Measurements from ENCODE around the gene DLEU7. TPM values are rescaled to one million over a fixed set of nuclear protein-coding genes. Genes with fewer than 3 reads are reported as not detected.

DLEU7 gene
- total RNA-seq = under 1 TPM; 0.10 to 0.15 TPM
- long read RNA-seq, partial matches to known transcripts = 0 of 1 reads
- long read RNA-seq, other reads (novel, unspliced or antisense) = 1 of 1 reads

- intact Hi-C loops (cut with DNase I) = no loop called here
- ATAC-seq (peak; percentile 35 to 68), DNase-seq (peak; percentile 22)
Measured at GRCh38 chr13:50843257-50844083, at the start of gene DLEU7. DLEU7 (minus strand) TSS chr13:50843692; CDS start chr13:50843646, 46 bp downstream.

DNA sequence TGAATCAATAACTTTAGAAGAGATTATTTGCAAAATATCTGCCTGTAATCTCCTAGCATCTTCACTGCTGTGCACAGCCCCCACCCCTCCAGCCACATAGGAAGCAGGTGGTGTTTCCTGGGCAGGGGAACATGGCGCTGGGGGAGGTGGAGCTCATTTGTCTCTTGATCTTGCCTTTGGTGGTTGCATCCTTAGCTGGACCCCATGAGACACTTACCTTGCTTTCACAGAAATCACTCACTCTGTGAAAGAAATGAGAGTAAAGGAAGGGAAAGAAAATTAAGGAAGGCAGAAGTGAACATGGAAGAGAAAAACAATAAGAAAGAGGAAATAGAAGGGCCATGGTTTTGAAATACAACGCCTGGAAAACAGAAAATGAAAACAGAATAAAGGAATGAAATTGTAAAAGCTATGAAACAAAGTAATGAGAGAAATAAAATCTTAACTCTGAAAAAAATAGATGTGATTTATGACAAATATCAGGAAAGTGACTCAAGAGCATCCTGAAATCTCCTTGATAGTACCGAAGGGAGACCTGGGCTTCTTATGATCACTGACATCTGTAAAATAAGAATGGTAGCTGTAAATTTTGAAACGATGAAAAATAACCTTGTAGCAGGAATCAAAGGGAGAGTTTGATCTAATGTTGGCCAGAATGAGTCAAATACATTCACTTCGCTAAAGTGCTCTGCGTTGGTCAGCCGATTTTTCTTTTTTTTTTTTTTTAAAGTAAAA, 48.9 kb upstream of the DLEU7 start:
- ATAC-seq (no peak), DNase-seq (no peak)
- intact Hi-C loops (cut with DNase I) = no loop called here

- ATAC-seq = no peak
Measured at GRCh38 chr13:50891206-50891605, 47.7 kb upstream of the DLEU7 start.

GRCh38 chr13:50889317-50889716, 45.8 kb upstream of the DLEU7 start:
- intact Hi-C loops (cut with DNase I) = no loop called here
- no peak for ATAC-seq
- no peak for DNase-seq

More at GRCh38 chr13:50891206-50891605, 47.7 kb upstream of the DLEU7 start:
- intact Hi-C loops (cut with DNase I) = no loop called here
- no peak for DNase-seq

GRCh38 chr13:50888362-50888761, 44.9 kb upstream of the DLEU7 start:
- DNase-seq (no peak), ATAC-seq (no peak)
- intact Hi-C loops (cut with DNase I) = no loop called here

GRCh38 chr13:50887151-50887550, 43.7 kb upstream of the DLEU7 start:
- intact Hi-C loops (cut with DNase I) = no loop called here
- no peak for DNase-seq

GRCh38 chr13:50884265-50884664, 40.8 kb upstream of the DLEU7 start:
- intact Hi-C loops (cut with DNase I) = no loop called here
- no peak for DNase-seq

More at GRCh38 chr13:50887151-50887550, 43.7 kb upstream of the DLEU7 start:
- ATAC-seq = no peak

DNA sequence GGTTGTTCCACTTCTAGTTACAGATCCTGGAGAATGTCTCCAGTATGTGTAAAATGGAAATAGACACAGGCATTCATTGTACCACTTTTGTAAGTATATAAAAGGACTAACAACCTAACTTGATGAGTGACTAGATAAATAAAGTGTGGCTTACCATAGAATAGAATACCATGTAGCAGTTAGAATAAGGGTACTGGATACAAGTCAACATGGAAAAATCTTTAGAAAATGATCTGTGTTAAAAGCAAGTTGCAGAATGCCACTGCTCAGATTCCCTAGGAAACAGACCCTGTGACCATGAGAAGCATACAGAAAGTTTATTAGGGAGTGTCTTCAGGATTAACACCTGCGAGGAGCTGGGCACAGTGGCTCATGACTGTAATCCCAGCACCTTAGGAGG, 40.2 kb upstream of the DLEU7 start:
- intact Hi-C loops (cut with DNase I) = no loop called here
- ATAC-seq (no peak), DNase-seq (no peak)

More at GRCh38 chr13:50884265-50884664, 40.8 kb upstream of the DLEU7 start:
- ATAC-seq = no peak

- ATAC-seq (no peak), DNase-seq (no peak)
- intact Hi-C loops (cut with DNase I) = no loop called here
Measured at GRCh38 chr13:50882816-50883435, 39.4 kb upstream of the DLEU7 start.

GRCh38 chr13:50873991-50874390, 30.5 kb upstream of the DLEU7 start:
- ATAC-seq (no peak), DNase-seq (no peak)
- intact Hi-C loops (cut with DNase I) = no loop called here

DNA sequence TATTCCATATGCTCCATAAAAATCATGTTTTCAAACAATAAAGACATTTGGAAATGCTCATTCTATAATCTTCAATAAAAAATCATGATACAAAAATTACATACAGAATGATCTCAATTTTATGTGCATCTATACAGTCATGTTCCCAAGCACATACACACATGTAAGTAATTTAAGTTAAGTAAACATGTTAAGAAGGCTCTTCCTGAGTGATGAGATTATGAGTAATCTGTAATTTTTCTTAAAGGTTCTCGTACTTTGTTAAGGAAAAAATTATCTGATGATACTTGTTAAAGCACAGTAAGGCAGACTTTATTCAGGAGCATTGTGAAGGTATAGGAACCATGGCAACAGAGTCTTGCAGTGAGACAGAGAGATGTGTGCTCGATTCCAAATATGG, 30.0 kb upstream of the DLEU7 start:
- DNase-seq (no peak), ATAC-seq (no peak)
- intact Hi-C loops (cut with DNase I) = no loop called here

DNA sequence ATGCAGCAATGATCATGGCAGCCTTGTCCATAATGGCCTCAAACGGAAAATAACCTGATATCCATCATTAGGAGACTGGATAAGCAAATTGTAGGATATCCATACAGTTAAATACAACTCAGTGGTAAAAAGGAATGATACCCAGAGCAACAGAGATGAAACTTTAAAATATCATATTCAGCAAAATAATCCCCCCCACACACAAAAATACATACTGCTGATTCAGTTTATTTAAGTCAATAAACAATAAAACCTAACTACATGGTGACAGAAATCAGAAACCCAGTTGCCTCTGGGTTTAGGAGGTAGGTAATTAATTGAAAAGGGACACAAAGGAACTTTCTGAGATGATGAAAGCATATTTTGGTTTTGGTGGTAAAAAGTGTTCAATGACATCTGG, 27.9 kb upstream of the DLEU7 start:
- intact Hi-C loops (cut with DNase I) = no loop called here
- DNase-seq (no peak), ATAC-seq (no peak)

DNA sequence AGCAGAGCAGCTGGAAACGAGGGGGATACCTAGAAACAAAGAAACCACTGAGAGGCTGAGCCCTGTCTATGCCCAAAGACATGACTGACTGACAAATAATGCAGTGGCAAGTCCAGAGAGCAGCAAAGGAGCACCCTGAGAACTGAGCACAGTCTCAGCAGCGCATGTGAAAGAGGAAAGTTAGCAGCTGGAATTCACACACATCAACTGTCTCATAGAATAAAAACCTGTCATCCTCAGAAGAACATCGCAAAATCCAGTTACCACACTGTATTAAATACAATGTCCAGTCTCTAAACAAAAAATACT, 24.1 kb upstream of the DLEU7 start:
- intact Hi-C loops (cut with DNase I) = no loop called here
- ATAC-seq = no peak
- DNase-seq = no peak

DNA sequence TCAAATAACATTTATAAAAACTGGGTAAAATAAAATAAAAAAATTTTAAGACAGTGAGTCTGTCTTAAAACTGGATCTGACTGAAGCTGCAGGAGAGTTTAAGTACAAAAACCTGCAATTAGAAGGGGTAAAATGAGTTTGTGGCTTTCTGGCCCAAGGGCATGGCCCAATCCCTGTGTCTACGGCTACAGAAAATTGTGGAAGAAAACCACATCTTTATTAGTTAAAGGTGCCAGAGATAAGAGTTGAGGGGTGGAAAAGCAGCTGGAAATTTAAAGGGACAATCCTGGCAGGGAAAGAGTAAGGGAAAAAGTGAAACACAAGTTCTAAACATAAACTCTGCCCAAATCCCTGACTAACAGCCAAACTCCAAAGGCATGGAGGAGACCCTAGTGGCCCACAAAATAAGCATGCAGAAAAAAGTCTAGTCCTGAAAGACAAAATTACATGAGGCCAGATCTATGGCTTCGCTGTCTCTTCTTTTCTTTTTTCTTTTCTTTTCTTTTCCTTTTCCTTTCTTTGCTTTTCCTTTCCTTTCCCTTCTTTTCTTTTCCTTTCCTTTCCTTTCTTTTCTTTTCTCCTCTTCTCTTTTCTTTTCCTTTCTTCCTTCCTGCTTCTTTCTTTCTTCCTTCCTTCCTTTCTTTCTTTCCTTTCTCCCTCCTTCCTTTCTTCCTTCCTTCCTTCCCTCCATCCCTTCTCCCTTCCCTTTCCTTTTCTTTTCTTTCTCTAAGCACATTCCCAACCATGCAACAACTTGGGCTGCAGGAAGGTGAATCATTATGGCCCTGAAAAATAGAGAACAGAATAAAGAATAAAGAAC, 23.5 kb upstream of the DLEU7 start:
- DNase-seq (no peak), ATAC-seq (no peak)
- intact Hi-C loops (cut with DNase I) = no loop called here

DNA sequence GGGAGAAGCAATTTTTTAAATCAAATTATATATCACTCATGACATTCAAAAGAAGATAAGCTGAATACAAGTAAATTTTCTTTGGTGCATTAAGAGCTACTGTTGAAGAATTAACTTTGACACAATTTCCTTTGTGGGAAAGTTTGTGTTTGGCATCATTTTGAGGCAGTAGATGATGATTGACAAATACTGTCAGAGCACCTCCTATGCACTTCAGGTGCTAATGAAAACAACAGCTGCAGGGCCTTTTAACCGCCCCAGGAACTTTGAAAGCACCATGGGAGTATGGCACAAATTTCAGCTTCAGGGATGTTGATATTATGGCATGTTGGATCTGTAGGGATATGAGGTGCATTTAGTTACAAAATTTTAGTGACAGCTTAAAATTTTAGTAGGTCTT, 21.0 kb upstream of the DLEU7 start:
- intact Hi-C loops (cut with DNase I) = no loop called here
- no peak for DNase-seq
- ATAC-seq = no peak

DNA sequence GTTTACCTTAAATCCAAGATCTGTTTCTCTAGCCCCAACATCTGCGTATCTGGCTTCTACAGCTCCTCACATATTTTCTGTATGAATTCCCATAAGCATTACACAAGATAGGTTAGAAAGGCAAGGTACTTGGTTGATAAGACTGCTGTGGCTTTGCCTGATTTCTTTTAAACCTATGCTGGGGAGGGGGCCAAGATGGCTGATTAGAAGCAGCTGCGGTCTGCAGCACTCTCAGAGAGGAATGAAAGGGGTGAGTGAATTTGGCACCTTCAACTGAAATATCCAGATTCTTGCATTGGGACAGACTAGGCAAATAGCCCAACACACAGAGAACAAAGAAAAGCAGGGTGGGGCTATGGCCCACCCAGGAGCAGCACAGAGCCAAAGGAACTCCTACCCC, 12.2 kb upstream of the DLEU7 start:
- intact Hi-C loops (cut with DNase I) = no loop called here
- no peak for ATAC-seq
- DNase-seq = no peak

GRCh38 chr13:50850445-50850844, 7.0 kb upstream of the DLEU7 start:
- ATAC-seq = no peak

GRCh38 chr13:50847501-50847900, 4.0 kb upstream of the DLEU7 start:
- no peak for ATAC-seq
- intact Hi-C loops (cut with DNase I) = no loop called here
- no peak for DNase-seq

More at GRCh38 chr13:50850445-50850844, 7.0 kb upstream of the DLEU7 start:
- no peak for DNase-seq
- intact Hi-C loops (cut with DNase I) = no loop called here

- intact Hi-C loops (cut with DNase I) = no loop called here
- no peak for ATAC-seq
Measured at GRCh38 chr13:50846861-50847475, 3.5 kb upstream of the DLEU7 start.

More at GRCh38 chr13:50846861-50847475, 3.5 kb upstream of the DLEU7 start:
- no peak for DNase-seq
